SK-N-SH treated with all-trans-retinoic acid at 6 μM for 48 hours (cell line): ENCODE results near the gene PPIL1.

Experiments used
- ARNTL ChIP-seq: fragments of 450-650 bp; formaldehyde crosslinking; IDR thresholded peaks from 2 replicates; pipeline ENCODE4 v1.5.0; 2020; ENCODE audit warnings: low read depth, mild to moderate bottlenecking, moderate library complexity, borderline replicate concordance
- BACH2 ChIP-seq: fragments of 250-450 bp; sonication (Bioruptor Pico); IDR thresholded peaks from 2 replicates; pipeline ENCODE4 v1.9.0; 2021; ENCODE audit warnings: mild to moderate bottlenecking, borderline replicate concordance
- ISL1 ChIP-seq: fragments of 250-450 bp; sonication (Bioruptor Pico); IDR thresholded peaks from 2 replicates; pipeline ENCODE4 v2.1.2; 2022; ENCODE audit warnings: mild to moderate bottlenecking, moderate library complexity
- RARB ChIP-seq: fragments of 250-450 bp; sonication (Bioruptor Pico); IDR thresholded peaks from 2 replicates; pipeline ENCODE4 v1.8.0; 2021; ENCODE audit warnings: mild to moderate bottlenecking, moderate library complexity
- SNAI2 ChIP-seq: fragments of 250-450 bp; sonication (Bioruptor Pico); IDR thresholded peaks from 2 replicates; pipeline ENCODE4 v1.5.0; 2020; ENCODE audit warnings: mild to moderate bottlenecking, moderate library complexity
- TOX ChIP-seq: fragments of 250-450 bp; sonication (Bioruptor Pico); IDR thresholded peaks from 2 replicates; pipeline ENCODE4 v1.8.0; 2021; ENCODE audit warnings: mild to moderate bottlenecking, moderate library complexity, borderline replicate concordance
- ZC3H10 ChIP-seq: fragments of 250-450 bp; sonication (Bioruptor Pico); IDR thresholded peaks from 2 replicates; pipeline ENCODE4 v1.5.1; 2021; ENCODE audit warnings: mild to moderate bottlenecking, moderate library complexity
- ZFP30 ChIP-seq: fragments of 450-650 bp; formaldehyde crosslinking; IDR thresholded peaks from 2 replicates; pipeline ENCODE4 v1.5.0; 2022; ENCODE audit warnings: mild to moderate bottlenecking, moderate library complexity
- ZNF565 ChIP-seq: fragments of 450-650 bp; formaldehyde crosslinking; conservative IDR thresholded peaks from 2 replicates; pipeline ENCODE4 v1.5.0; 2020; ENCODE audit warnings: low read depth, mild to moderate bottlenecking, moderate library complexity
- ZNF70 ChIP-seq: fragments of 450-650 bp; formaldehyde crosslinking; IDR thresholded peaks from 2 replicates; pipeline ENCODE4 v1.5.0; 2020; ENCODE audit warnings: mild to moderate bottlenecking, moderate library complexity
- TF ChIP-seq, protein P1 (sequence below): fragments of 250-450 bp; sonication (Bioruptor Pico); IDR thresholded peaks from 2 replicates; pipeline ENCODE4 v1.5.1; 2020; ENCODE audit warnings: low read depth, mild to moderate bottlenecking, moderate library complexity
- TF ChIP-seq, protein P2 (sequence below): fragments of 250-450 bp; sonication (Bioruptor Pico); IDR thresholded peaks from 2 replicates; pipeline ENCODE4 v1.8.0; 2021; ENCODE audit warnings: low read depth, mild to moderate bottlenecking, moderate library complexity, borderline replicate concordance
- TF ChIP-seq, protein P3 (sequence below): fragments of 250-450 bp; sonication (Bioruptor Pico); IDR thresholded peaks from 2 replicates; pipeline ENCODE4 v1.5.0; 2020; ENCODE audit warnings: mild to moderate bottlenecking, moderate library complexity
- TF ChIP-seq, protein P4 (sequence below): fragments of 250-450 bp; sonication (Bioruptor Pico); IDR thresholded peaks from 2 replicates; pipeline ENCODE4 v1.8.0; 2020; ENCODE audit warnings: mild to moderate bottlenecking, moderate library complexity, borderline replicate concordance

DNA sequence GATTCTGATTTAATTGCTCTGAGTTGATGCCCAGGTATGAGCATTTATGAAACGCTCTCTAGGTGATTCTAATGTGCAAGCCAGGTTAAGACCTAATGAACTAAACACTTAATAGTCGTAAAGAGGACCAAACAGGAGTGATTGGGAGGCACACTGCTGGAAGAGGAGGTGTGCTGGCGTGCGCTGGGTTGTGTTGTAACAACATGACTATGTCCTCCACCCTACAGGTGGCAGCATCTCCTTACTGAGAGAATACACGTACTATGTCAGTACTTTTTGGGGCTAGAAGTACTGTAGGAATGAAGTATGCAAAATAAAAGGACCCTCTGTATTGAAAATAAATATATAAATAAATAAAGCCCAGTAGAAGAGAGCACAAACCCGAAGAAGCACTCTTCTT, 23.0 kb upstream of the PPIL1 start:
- TF ChIP-seq, protein P1, sequence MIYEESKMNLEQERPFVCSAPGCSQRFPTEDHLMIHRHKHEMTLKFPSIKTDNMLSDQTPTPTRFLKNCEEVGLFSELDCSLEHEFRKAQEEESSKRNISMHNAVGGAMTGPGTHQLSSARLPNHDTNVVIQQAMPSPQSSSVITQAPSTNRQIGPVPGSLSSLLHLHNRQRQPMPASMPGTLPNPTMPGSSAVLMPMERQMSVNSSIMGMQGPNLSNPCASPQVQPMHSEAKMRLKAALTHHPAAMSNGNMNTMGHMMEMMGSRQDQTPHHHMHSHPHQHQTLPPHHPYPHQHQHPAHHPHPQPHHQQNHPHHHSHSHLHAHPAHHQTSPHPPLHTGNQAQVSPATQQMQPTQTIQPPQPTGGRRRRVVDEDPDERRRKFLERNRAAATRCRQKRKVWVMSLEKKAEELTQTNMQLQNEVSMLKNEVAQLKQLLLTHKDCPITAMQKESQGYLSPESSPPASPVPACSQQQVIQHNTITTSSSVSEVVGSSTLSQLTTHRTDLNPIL (CRISPR knock-in tag): no peak
- TF ChIP-seq, protein P2, sequence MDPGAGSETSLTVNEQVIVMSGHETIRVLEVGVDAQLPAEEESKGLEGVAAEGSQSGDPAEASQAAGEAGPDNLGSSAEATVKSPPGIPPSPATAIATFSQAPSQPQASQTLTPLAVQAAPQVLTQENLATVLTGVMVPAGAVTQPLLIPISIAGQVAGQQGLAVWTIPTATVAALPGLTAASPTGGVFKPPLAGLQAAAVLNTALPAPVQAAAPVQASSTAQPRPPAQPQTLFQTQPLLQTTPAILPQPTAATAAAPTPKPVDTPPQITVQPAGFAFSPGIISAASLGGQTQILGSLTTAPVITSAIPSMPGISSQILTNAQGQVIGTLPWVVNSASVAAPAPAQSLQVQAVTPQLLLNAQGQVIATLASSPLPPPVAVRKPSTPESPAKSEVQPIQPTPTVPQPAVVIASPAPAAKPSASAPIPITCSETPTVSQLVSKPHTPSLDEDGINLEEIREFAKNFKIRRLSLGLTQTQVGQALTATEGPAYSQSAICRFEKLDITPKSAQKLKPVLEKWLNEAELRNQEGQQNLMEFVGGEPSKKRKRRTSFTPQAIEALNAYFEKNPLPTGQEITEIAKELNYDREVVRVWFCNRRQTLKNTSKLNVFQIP (CRISPR knock-in tag): no peak
- TF ChIP-seq ZC3H10 (CRISPR knock-in tag): no peak
- TF ChIP-seq BACH2 (CRISPR knock-in tag): no peak
- no peak for TF ChIP-seq ARNTL (CRISPR knock-in tag)
- TF ChIP-seq, protein P3, sequence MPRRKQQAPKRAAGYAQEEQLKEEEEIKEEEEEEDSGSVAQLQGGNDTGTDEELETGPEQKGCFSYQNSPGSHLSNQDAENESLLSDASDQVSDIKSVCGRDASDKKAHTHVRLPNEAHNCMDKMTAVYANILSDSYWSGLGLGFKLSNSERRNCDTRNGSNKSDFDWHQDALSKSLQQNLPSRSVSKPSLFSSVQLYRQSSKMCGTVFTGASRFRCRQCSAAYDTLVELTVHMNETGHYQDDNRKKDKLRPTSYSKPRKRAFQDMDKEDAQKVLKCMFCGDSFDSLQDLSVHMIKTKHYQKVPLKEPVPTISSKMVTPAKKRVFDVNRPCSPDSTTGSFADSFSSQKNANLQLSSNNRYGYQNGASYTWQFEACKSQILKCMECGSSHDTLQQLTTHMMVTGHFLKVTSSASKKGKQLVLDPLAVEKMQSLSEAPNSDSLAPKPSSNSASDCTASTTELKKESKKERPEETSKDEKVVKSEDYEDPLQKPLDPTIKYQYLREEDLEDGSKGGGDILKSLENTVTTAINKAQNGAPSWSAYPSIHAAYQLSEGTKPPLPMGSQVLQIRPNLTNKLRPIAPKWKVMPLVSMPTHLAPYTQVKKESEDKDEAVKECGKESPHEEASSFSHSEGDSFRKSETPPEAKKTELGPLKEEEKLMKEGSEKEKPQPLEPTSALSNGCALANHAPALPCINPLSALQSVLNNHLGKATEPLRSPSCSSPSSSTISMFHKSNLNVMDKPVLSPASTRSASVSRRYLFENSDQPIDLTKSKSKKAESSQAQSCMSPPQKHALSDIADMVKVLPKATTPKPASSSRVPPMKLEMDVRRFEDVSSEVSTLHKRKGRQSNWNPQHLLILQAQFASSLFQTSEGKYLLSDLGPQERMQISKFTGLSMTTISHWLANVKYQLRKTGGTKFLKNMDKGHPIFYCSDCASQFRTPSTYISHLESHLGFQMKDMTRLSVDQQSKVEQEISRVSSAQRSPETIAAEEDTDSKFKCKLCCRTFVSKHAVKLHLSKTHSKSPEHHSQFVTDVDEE (CRISPR knock-in tag): no peak
- TF ChIP-seq ZFP30 (CRISPR knock-in tag): no peak
- TF ChIP-seq ISL1 (CRISPR knock-in tag): no peak
- no peak for TF ChIP-seq SNAI2 (CRISPR knock-in tag)
- no peak for TF ChIP-seq RARB (CRISPR knock-in tag)
- no peak for TF ChIP-seq ZNF70 (CRISPR knock-in tag)
- TF ChIP-seq ZNF565 (CRISPR knock-in tag): no peak
- TF ChIP-seq, protein P4, sequence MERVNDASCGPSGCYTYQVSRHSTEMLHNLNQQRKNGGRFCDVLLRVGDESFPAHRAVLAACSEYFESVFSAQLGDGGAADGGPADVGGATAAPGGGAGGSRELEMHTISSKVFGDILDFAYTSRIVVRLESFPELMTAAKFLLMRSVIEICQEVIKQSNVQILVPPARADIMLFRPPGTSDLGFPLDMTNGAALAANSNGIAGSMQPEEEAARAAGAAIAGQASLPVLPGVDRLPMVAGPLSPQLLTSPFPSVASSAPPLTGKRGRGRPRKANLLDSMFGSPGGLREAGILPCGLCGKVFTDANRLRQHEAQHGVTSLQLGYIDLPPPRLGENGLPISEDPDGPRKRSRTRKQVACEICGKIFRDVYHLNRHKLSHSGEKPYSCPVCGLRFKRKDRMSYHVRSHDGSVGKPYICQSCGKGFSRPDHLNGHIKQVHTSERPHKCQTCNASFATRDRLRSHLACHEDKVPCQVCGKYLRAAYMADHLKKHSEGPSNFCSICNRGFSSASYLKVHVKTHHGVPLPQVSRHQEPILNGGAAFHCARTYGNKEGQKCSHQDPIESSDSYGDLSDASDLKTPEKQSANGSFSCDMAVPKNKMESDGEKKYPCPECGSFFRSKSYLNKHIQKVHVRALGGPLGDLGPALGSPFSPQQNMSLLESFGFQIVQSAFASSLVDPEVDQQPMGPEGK: no peak
- no peak for TF ChIP-seq TOX (CRISPR knock-in tag)
